K562 (cell line): Measurements from ENCODE around the gene TMEM273. TPM values are rescaled to one million over a fixed set of nuclear protein-coding genes. Genes with fewer than 3 reads are reported as not detected.

Source experiments
- BCOR ChIP-seq: fragments of 450-650 bp; IDR thresholded peaks from 2 replicates; pipeline ENCODE4 v1.6.1; 2016
- CBFB ChIP-seq: sonication (generic); formaldehyde crosslinking; IDR thresholded peaks from 2 replicates; pipeline ENCODE4 v1.4.0; 2020; ENCODE audit warnings: mild to moderate bottlenecking, missing genetic modification reagents
- CTBP1 ChIP-seq: fragments of 450-650 bp; IDR thresholded peaks from 2 replicates; pipeline ENCODE4 v1.6.1; 2016; ENCODE audit warnings: borderline replicate concordance
- ID3 ChIP-seq, 2 experiments: fragments of 250-450 bp in 1 of 2; fragments of 450-650 bp in 1 of 2; sonication (Bioruptor Pico) in 1 of 2; IDR thresholded peaks; 2 replicates each; pipeline versions ENCODE4 v1.6.1 to v1.8.0; 2016 to 2021; ENCODE audit warnings: mild to moderate bottlenecking in 2 of 2, moderate library complexity in 2 of 2, missing compliant biosample characterization in 1 of 2, missing genetic modification characterization in 1 of 2
- JUNB ChIP-seq: fragments of 450-650 bp; formaldehyde crosslinking; conservative IDR thresholded peaks from 2 replicates; pipeline ENCODE4 v1.4.0; 2020; ENCODE audit warnings: mild to moderate bottlenecking
- KAT7 ChIP-seq: sonication (generic); formaldehyde crosslinking; IDR thresholded peaks from 2 replicates; pipeline ENCODE4 v1.8.0; 2022; ENCODE audit warnings: missing genetic modification reagents, mild to moderate bottlenecking, borderline replicate concordance
- KDM5B ChIP-seq: fragments of 200-600 bp; sonication (generic); IDR thresholded peaks from 2 replicates; pipeline ENCODE4 v1.6.1; 2012; ENCODE audit warnings: low read depth, mild to moderate bottlenecking, moderate library complexity, low read length, control low read depth, inconsistent platforms; ENCODE audit not compliant: insufficient replicate concordance
- KLF16 ChIP-seq: IDR thresholded peaks from 2 replicates; pipeline ENCODE4 v1.6.1; 2016; ENCODE audit warnings: antibody characterized with exemption
- MAFG ChIP-seq: fragments of 450-650 bp; conservative IDR thresholded peaks from 2 replicates; pipeline ENCODE4 v1.6.1; 2016; ENCODE audit warnings: missing genetic modification characterization, missing compliant biosample characterization
- MBD1 ChIP-seq: fragments of 250-450 bp; sonication (Bioruptor Pico); IDR thresholded peaks from 2 replicates; pipeline ENCODE4 v1.8.0; 2022; ENCODE audit warnings: inconsistent platforms
- MCM2 ChIP-seq: fragments of 450-650 bp; IDR thresholded peaks from 2 replicates; pipeline ENCODE4 v1.6.1; 2017; ENCODE audit warnings: low read depth, mild to moderate bottlenecking
- MEIS2 ChIP-seq: fragments of 450-650 bp; IDR thresholded peaks from 2 replicates; pipeline ENCODE4 v1.6.1; 2014; ENCODE audit warnings: mild to moderate bottlenecking; ENCODE audit not compliant: partially characterized antibody
- PRDM10 ChIP-seq: fragments of 450-650 bp; IDR thresholded peaks from 2 replicates; pipeline ENCODE4 v1.6.1; 2018; ENCODE audit not compliant: partially characterized antibody
- RCOR1 ChIP-seq, 2 experiments: IDR thresholded peaks; 2 replicates each; pipeline ENCODE4 v1.6.1; 2012; ENCODE audit warnings: low read depth in 2 of 2, low read length in 2 of 2, borderline replicate concordance in 1 of 2, improper control_type of control experiment in 1 of 2
- SRSF7 ChIP-seq: fragments of 200-400 bp; formaldehyde crosslinking; optimal IDR thresholded peaks from 2 replicates; pipeline ENCODE3; 2017; ENCODE audit warnings: mild to moderate bottlenecking, low read depth, low read length
- ZFX ChIP-seq: sonication (generic); formaldehyde crosslinking; IDR thresholded peaks from 2 replicates; pipeline ENCODE4 v1.8.0; 2022; ENCODE audit warnings: mild to moderate bottlenecking, missing genetic modification reagents, moderate library complexity
- ZNF12 ChIP-seq: sonication (generic); formaldehyde crosslinking; IDR thresholded peaks from 2 replicates; pipeline ENCODE4 v1.4.0; 2020; ENCODE audit warnings: mild to moderate bottlenecking, missing genetic modification reagents
- ZNF146 ChIP-seq: IDR thresholded peaks from one replicate; pipeline ENCODE4 v1.6.1; 2018; ENCODE audit warnings: missing compliant biosample characterization; ENCODE audit not compliant: unreplicated experiment
- ZNF174 ChIP-seq: fragments of 250-450 bp; sonication (Bioruptor Pico); IDR thresholded peaks from 2 replicates; pipeline ENCODE4 v1.4.0; 2020; ENCODE audit warnings: mild to moderate bottlenecking
- ZNF655 ChIP-seq: fragments of 250-450 bp; sonication (Bioruptor Pico); IDR thresholded peaks from 2 replicates; pipeline ENCODE4 v1.5.0; 2021
- ZNF696 ChIP-seq: fragments of 250-450 bp; sonication (Bioruptor Pico); conservative IDR thresholded peaks from 2 replicates; pipeline ENCODE4 v1.4.0; 2020; ENCODE audit warnings: mild to moderate bottlenecking, moderate library complexity
- ZNF717 ChIP-seq: fragments of 250-450 bp; sonication (Bioruptor Pico); IDR thresholded peaks from 2 replicates; pipeline ENCODE4 v1.5.0; 2021
- ZNF75A ChIP-seq: fragments of 450-650 bp; formaldehyde crosslinking; IDR thresholded peaks from 2 replicates; pipeline ENCODE4 v1.4.0; 2020; ENCODE audit warnings: mild to moderate bottlenecking
- polyA plus RNA-seq, 8 experiments: library from polyadenylated mRNA; depleted of rRNA in 4 of 8; stranded (reverse) in 5 of 8; unstranded in 3 of 8; fragments of >200 nt; fragmentation: Nextera tagmentation in 2 of 8; fragmentation: Illumina TruSeq in 1 of 8; extraction: Ambion mirVana in 2 of 8; extraction: Trizol in 1 of 8; gene quantifications; 2 replicates each; pipeline versions ENCODE4 v1.2.1 to v1.2.3, GENCODE V29; 2011 to 2014; ENCODE audit warnings: inconsistent platforms in 1 of 8, missing spikeins in 1 of 8
- total RNA-seq, 7 experiments: library from RNA; depleted of rRNA in 6 of 7; stranded (reverse); fragments of >200 nt in 6 of 7; fragmentation: Illumina TruSeq in 2 of 7; extraction: Trizol in 2 of 7; gene quantifications; 2 replicates each; pipeline versions ENCODE4 v1.2.1 to v1.2.3, GENCODE V29; 2011 to 2021; ENCODE audit warnings: low replicate concordance in 1 of 7

The TMEM273 gene
- total and polyA plus RNA-seq, 9 of the 15 experiments (the other 6 are each of a cell fraction or from before 2014, with no cell fraction given) = 39.2 to 131 (median 95.6) TPM

- TF ChIP-seq MBD1 (CRISPR knock-in tag) (no peak), MEIS2 (peak; percentile 80), MAFG (tag) (peak; percentile 57), RCOR1 (IDR thresholded peaks at IDR 0.05; ENCODE audit: borderline replicate concordance in 1 of 2, low read depth in 2 of 2, low read length in 2 of 2) (peak in 1 of 2 experiments; percentile 65; a peak in 1 of 4 replicates), ID3 (CRISPR knock-in tag; IDR thresholded peaks at IDR 0.05) (no peak), ID3 (tag; IDR thresholded peaks at IDR 0.05) (peak; percentile 96), MCM2 (no peak), ZNF146 (CRISPR knock-in tag) (no peak), ZNF75A (CRISPR knock-in tag) (no peak), ZNF12 (no peak), CTBP1 (peak; percentile 90), ZNF717 (CRISPR knock-in tag) (no peak), KLF16 (peak; percentile 68), SRSF7 (no peak), ZNF174 (CRISPR knock-in tag) (no peak), ZNF655 (CRISPR knock-in tag) (no peak), BCOR (no peak), JUNB (no peak), ZFX (CRISPR knock-in tag) (no peak), ZNF696 (CRISPR knock-in tag) (no peak), PRDM10 (peak; percentile 71), KDM5B (no peak), KAT7 (CRISPR knock-in tag) (no peak), CBFB (CRISPR knock-in tag) (peak; percentile 94)
Measured at GRCh38 chr10:49161411-49161997, 26.7 kb downstream of the TMEM273 start (continued).
